Epithelial cell of proximal tubule (primary cell): ENCODE results near the gene ZNG1B. TPM values are rescaled to one million over a fixed set of nuclear protein-coding genes. Genes with fewer than 3 reads are reported as not detected.
"Not testable (repeated sequence)": the region's sequence is repeated elsewhere in the genome, so short reads cannot be mapped to it uniquely, and the experiment has no call there.

ENCODE experiments used
- DNase-seq: peaks from one replicate; pipeline ENCODE4 v3.0.0-alpha.2; 2011; ENCODE audit warnings: low read depth
- H3K4me3 ChIP-seq: 2 replicates; pipeline ENCODE4 v1.5.1; 2011; ENCODE audit warnings: low read depth, mild to moderate bottlenecking, low read length
- total RNA-seq: library from RNA; depleted of rRNA; stranded (reverse); fragments of >200 nt; gene quantifications from 2 replicates; pipeline ENCODE4 v1.2.3, GENCODE V29; 2015
- TF ChIP-seq, protein P1 (sequence below): conservative IDR thresholded peaks from 2 replicates; pipeline ENCODE4 v1.5.1; 2012; ENCODE audit warnings: low read depth, mild to moderate bottlenecking, low read length

The ZNG1B gene
- 29.1 and 33.9 TPM in 2 replicates for total RNA-seq

DNA sequence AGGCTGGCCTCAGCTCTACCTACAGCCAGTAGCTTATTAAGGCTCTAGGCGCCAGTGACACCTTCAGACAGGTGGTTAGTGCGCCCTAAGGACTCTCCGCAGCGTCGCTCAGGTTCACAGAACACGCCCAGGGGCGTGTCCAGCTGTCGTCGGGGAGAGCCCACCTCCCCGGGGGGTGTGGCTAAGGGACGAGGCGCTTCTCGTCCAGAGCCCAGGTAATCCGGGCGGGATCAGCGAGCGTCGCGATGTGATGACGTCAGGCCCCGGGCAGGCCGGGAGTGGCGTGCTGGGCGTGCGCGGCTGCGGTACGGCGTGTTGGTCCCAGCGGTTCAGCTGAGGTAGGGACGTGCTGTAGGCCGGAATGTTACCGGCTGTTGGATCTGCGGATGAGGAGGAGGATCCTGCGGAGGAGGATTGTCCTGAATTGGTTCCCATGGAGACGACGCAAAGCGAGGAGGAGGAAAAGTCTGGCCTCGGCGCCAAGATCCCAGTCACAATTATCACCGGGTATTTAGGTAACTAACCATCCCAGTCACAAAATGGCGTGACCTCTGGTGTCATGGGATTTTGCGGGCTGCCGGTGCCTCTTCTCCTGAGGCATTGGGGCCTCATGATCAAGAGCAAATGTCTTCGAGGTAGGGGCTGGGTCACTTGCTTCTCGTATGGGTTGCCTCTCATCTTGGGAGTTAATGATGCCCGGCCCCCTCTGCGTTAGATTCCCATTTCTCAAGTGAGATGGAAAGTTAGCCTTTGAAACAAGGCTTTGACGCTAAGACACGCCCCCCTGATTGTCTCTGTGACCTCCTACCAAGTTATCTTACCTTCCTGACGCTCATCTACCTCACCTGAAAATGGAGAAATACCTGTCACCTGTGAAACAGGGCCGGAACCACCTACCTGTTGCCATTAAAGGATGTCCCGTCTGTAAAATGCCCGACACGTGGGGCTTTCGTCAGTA, at the start of gene ZNG1B:
Gene ZNG1B (plus strand): TSS at position 184 of the 958 bp plus-strand sequence. CDS start 178 bp downstream, at position 362.
- H3K4me3 ChIP-seq: peak within 1 kb of the TSS; percentile 63
- not testable (repeated sequence) for DNase-seq

DNA sequence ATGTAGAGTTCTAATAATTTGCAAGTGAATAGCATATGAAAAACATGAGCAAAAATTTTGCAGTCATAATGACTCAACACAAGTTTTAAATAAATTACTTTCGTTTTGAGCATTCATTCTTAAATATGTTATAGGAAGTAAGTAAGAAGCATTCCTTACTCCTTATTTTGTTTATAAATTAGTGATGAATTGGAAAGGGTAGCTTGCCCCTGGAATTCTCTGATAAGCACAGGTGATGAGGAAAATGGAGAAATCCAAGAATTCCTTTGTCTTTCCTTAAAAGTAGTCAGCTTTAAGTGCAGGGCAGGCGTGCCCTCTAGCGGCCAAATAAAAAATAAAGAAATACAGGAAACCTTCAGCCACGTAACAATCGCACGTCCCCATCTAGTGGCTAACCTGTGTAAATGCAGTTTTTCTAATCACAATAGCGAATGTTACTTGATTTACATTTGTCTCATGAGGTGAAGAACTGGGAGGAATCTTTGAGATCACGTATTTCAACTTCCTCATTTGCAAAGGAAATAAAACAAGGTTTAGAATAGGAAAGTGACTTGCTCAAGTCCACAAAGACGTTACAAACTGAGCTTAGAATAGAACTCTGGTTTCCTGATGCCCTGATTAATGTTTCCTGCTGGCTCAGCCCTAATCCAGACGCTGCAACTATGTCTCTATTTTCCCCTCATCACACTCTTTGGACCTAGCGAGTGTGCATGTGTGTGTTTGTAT, 47.2 kb upstream of the ZNG1B start:
- TF ChIP-seq, protein P1, sequence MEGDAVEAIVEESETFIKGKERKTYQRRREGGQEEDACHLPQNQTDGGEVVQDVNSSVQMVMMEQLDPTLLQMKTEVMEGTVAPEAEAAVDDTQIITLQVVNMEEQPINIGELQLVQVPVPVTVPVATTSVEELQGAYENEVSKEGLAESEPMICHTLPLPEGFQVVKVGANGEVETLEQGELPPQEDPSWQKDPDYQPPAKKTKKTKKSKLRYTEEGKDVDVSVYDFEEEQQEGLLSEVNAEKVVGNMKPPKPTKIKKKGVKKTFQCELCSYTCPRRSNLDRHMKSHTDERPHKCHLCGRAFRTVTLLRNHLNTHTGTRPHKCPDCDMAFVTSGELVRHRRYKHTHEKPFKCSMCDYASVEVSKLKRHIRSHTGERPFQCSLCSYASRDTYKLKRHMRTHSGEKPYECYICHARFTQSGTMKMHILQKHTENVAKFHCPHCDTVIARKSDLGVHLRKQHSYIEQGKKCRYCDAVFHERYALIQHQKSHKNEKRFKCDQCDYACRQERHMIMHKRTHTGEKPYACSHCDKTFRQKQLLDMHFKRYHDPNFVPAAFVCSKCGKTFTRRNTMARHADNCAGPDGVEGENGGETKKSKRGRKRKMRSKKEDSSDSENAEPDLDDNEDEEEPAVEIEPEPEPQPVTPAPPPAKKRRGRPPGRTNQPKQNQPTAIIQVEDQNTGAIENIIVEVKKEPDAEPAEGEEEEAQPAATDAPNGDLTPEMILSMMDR: peak; percentile 94
- H3K4me3 ChIP-seq: no peak overlapping the region

DNA sequence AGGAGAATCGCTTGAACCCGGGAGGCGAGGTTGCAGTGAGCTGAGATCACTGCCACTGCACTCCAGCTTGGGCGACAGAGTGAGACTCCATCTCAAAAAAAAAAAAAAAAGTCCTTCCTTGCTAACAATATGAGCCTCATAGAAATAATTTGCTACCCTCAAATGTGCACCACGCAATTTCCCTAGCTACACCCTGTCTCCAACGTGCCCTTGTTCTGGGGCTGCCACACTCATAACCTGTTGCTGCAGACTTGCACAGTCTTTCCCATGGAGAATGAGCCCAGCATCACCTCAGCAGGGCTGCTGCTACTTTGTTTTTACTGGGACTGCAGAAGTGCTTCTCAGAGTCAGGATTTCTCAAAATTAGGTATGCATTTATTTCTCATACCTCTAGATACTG, 46.4 kb upstream of the ZNG1B start:
- no peak overlapping the region for H3K4me3 ChIP-seq
- TF ChIP-seq, protein P1: no peak
- no peak for DNase-seq

More for the DNA sequence above, 47.2 kb upstream of the ZNG1B start:
- DNase-seq: peak; percentile 25

DNA sequence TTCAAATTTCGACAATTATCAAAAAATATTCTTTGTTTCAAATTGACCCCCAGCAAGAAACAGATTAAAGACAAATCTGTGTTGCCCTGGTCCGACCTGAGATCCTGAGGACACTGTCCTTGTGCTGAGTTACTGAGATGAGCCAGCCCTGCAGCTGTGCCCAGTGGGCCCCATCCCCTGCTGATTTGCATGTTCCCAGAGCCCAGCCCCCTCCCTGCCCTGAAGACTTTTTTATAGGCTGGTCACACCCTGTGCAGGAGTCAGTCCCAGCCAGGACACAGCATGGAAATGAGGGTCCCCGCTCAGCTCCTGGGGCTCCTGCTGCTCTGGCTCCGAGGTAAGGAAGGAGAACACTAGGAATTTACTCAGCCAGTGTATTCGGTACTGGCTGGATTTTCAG, 31.4 kb upstream of the ZNG1B start:
- TF ChIP-seq, protein P1: no peak

DNA sequence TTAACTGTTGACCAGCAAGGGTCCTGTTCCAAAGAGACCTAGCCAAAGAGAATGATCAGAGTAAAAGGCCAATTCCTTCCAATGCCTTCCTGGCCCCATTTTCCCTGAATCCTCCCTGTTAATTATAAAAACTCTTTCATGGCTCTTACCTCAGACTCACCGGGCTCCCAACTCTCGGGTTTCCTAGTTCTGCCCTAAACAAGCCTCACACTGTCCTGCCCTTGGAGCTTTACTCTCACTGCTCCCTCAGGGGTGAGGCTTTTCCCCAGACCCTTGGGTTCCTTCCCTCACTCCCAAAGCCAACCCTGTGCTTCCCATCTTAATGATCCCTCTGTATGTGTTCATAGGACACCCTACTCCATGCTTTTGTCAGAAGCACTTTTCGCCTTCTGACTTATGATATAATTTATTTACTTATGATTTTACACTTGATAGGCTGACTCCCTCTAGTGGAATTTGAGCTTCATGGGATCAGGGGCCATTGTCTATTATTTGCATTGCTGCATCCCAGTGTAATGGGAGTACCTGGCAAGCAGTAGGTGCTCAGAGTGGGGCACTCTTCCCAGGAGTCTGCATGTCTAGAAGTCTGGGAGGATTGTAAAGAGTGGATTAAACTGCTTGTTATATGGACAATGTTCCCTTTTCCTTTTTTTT, 29.9 kb upstream of the ZNG1B start:
- H3K4me3 ChIP-seq: no peak overlapping the region
- DNase-seq: no peak
- TF ChIP-seq, protein P1: peak; percentile 50

More for the DNA sequence above, 31.4 kb upstream of the ZNG1B start:
- H3K4me3 ChIP-seq: no peak overlapping the region
- no peak for DNase-seq

DNA sequence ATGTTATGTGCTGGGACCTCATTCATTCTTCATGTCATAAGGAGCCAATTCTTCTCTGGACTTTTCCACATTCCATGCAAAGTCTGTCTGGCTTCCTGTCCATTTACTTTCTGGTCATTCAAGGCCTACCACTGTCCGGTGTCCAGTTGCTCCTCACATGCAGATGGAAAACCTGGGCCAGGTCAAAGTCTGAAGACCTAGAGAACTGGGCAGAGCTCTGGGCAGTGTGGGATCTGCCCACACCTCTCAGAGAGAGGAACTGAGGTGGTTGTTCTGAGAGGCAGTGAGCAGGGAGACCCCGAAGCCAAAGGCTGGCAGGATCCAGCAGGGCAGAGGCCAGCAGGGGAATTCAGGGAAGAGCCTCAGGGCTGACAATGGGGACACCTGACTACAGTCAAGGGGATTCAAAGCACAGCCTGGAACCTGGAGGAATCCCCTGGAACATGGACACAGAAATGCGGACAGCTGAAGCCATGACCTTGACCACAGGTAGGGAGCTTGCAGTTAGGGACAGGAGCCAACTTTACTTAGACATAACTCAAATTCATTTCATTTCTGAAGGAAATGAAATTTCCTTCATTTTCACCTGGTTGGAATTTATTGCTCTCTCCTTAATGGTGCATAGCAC, 25.7 kb upstream of the ZNG1B start:
- not testable (repeated sequence) for H3K4me3 ChIP-seq, DNase-seq

DNA sequence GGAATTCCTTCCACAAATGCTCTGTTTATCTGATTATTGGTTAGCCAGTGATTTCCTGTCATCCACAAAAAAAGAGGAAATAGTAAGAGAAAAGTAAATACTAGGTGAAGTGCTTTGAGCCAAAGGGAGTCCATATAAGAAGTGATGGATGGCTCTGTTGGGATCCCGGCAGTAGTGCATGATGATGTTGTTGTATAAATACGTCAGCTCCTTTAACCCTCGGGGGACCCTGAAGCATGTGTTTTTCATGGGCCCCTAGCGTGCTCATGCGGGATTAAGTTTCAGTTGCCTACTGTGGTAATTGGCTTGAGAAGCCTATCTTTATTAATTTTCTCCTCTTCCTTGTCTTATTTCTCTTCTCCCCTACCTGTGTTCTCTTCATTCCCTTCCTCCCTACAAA, 24.7 kb upstream of the ZNG1B start:
- H3K4me3 ChIP-seq, DNase-seq: not testable (repeated sequence)

DNA sequence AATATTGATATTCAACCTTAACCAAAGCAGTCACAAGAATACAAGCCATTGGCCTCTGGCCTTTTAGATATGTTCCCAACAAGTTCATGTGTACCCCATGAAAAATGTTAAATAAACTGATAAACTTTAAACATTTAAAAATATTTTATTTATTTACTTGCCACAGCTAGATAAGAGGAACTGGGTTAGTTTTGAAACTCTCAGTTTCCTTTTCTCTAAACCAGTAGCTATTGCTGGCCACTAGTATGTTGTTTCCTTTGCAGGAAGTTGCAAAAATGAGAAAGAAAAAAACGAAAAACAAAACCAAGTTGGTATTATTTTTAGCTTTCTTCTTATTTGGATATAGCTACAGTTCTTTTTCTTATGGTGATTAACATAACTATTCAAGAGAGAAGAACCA, 5.7 kb upstream of the ZNG1B start:
- H3K4me3 ChIP-seq, DNase-seq: not testable (repeated sequence)

DNA sequence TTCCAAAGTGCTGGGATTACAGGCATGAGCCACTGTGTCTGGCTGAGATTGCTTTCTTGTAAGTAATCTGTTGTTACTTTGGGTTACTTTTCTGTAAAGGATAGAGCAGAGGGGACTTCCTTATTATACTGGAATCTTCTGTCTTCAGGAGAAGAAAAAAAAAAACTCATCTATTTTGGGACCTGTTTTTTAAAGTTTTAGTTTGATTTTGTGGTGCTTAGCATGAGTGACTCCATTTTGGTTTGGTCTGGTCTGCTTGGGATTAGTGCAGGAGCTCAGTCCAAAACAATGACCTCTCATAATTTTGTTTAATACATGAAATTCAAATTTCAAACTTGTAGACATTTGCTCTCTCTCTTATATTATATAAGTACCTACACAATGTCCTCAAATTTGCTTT, 4.0 kb upstream of the ZNG1B start:
- H3K4me3 ChIP-seq, DNase-seq: not testable (repeated sequence)

DNA sequence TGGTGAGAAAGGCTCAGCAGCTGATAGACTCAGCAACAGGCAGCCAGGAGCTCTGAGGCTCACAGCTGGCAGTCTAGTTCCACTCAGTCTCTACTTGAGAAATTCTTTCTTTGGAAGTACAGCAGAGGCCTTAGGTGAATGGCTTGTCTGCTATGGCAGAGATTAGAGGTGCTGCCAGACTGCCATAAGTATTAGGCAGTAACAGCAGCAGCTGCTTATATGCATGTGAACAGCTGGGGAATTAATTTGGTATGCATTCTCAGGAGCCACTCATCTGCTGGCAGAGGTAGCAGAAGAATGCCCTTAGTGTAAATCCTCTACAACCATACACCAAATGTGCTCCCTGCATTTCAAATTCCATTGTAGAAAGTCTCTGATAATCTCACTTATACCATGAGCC, 28.3 kb downstream of the ZNG1B start:
- H3K4me3 ChIP-seq, DNase-seq: not testable (repeated sequence)

DNA sequence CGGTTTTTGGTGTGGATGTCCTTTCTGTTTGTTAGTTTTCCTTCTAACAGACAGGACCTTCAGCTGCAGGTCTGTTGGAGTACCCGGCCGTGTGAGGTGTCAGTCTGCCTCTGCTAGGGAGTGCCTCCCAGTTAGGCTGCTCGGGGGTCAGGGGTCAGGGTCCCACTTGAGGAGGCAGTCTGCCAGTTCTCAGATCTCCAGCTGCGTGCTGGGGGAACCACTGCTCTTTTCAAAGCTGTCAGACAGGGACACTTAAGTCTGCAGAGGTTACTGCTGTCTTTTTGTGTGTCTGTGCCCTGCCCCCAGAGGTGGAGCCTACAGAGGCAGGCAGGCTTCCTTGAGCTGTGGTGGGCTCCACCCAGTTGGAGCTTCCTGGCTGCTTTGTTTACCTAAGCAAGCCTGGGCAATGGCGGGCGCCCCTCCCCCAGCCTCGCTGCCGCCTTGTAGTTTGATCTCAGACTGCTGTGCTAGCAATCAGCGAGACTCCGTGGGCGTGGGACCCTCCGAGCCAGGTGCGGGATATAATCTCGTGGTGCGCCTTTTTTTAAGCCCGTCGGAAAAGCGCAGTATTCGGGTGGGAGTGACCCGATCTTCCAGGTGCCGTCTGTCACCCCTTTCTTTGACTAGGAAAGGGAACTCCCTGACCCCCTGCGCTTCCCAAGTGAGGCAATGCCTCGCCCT, 39.3 kb downstream of the ZNG1B start:
- H3K4me3 ChIP-seq, DNase-seq: not testable (repeated sequence)

DNA sequence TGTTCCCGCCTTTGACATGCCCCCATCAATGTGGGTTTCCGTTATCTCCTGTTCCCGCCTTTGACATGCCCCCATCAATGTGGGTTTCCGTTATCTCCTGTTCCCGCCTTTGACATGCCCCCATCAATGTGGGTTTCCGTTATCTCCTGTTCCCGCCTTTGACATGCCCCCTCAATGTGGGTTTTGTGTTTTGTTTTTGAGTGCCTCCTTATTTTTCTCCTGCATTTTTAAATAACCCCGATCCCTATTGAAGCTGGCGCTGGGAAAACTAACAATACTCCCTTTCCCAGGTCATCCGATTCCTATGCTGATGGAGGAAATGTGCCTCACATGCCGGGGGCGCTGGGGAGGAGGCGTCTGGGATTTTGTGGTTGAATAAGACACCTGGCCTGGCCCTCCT, 59.0 kb downstream of the ZNG1B start:
- not testable (repeated sequence) for DNase-seq, H3K4me3 ChIP-seq
